Measurements from ENCODE around the gene TANGO2.

DNA sequence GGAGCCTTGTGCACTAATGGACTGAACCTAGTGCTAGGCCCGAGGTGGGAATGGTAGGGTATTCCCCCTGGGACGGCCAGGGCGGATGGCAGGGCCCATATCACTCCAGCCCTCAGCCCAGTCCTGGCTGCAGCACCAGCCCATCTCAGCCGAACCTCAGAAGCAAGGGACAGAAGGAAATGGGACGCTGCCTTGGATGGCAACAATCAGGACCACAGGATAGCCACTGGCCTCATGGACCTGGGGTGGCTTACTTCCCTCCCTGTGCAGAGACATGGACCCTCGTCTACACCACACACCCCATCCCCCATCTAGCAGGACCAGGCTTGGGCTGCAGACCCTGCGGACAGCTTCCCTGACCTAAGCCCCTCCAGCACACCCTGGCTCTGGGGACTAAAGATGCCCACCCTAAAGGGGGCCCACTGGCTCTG is 28.4 kb upstream of the TANGO2 start:
- no peak for TF ChIP-seq EZH2 (IDR thresholded peaks at IDR 0.05; ENCODE audit: borderline replicate concordance, insufficient read depth, low read depth, low read length, poor library complexity, severe bottlenecking)
- TF ChIP-seq, protein P1, sequence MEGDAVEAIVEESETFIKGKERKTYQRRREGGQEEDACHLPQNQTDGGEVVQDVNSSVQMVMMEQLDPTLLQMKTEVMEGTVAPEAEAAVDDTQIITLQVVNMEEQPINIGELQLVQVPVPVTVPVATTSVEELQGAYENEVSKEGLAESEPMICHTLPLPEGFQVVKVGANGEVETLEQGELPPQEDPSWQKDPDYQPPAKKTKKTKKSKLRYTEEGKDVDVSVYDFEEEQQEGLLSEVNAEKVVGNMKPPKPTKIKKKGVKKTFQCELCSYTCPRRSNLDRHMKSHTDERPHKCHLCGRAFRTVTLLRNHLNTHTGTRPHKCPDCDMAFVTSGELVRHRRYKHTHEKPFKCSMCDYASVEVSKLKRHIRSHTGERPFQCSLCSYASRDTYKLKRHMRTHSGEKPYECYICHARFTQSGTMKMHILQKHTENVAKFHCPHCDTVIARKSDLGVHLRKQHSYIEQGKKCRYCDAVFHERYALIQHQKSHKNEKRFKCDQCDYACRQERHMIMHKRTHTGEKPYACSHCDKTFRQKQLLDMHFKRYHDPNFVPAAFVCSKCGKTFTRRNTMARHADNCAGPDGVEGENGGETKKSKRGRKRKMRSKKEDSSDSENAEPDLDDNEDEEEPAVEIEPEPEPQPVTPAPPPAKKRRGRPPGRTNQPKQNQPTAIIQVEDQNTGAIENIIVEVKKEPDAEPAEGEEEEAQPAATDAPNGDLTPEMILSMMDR (IDR thresholded peaks at IDR 0.05) = no peak

All from B cell (primary cell).